Fibroblast of lung (primary cell): ENCODE results near the gene CACTIN.

Experiments
- EZH2 ChIP-seq: IDR thresholded peaks from 2 replicates; pipeline ENCODE4 v1.5.1; 2012; ENCODE audit warnings: low read length, control low read depth, mild to moderate bottlenecking; ENCODE audit errors: missing control alignments
- TF ChIP-seq, protein P1 (sequence below), 2 donors: IDR thresholded peaks in 1 of 2; conservative IDR thresholded peaks in 1 of 2; 1 replicate in 1 of 2; 2 replicates in 1 of 2; pipeline ENCODE4 v1.5.1; 2011 to 2012; ENCODE audit warnings: low read length in 2 of 2, control low read depth in 1 of 2, inconsistent platforms in 1 of 2, low read depth in 1 of 2, mild to moderate bottlenecking in 1 of 2

DNA sequence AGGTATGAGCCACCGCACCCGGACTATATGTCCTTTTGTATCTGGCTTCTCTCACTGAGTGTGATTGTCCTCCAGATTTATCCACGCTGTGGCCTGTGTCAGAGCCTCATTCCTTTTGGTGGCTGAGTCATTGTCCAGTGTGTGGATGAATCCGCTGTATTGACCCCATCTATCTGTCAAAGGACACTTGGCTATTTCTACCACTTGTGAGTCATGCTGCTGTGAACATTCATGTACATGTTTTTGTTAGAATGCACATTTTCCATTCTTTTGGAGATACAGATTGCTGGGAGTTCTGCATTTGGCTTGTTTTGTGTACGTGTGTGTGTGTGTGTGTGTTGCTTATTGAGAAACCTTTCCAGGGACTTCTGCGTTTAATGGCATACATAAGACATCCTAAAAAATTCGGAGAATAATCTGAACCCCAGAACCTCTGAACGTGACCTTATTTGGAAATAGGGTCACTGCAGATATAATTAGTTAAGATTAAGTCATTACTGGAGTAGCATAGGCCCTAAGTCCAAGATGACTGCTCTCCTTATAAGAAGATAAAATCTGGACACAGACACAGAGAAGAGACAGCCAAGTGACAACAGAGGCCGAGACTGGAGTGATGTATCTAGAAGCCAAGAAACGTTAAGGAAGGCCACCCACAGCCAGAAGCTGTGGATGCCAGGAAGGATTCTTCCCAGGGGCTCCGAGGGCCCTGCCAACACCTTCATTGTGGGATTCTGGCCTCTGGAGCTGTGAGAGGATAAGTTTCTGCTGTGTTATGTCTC is 46.2 kb downstream of the CACTIN start:
- TF ChIP-seq EZH2, result no peak
- TF ChIP-seq, protein P1, sequence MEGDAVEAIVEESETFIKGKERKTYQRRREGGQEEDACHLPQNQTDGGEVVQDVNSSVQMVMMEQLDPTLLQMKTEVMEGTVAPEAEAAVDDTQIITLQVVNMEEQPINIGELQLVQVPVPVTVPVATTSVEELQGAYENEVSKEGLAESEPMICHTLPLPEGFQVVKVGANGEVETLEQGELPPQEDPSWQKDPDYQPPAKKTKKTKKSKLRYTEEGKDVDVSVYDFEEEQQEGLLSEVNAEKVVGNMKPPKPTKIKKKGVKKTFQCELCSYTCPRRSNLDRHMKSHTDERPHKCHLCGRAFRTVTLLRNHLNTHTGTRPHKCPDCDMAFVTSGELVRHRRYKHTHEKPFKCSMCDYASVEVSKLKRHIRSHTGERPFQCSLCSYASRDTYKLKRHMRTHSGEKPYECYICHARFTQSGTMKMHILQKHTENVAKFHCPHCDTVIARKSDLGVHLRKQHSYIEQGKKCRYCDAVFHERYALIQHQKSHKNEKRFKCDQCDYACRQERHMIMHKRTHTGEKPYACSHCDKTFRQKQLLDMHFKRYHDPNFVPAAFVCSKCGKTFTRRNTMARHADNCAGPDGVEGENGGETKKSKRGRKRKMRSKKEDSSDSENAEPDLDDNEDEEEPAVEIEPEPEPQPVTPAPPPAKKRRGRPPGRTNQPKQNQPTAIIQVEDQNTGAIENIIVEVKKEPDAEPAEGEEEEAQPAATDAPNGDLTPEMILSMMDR (conservative IDR thresholded peaks at IDR 0.05 in 1 of 2, IDR thresholded peaks at IDR 0.05 in 1 of 2; ENCODE audit: low read depth in 1 of 2, low read length in 2 of 2), result no peak
